ENCODE measurements around the gene CACNA1I.

DNA sequence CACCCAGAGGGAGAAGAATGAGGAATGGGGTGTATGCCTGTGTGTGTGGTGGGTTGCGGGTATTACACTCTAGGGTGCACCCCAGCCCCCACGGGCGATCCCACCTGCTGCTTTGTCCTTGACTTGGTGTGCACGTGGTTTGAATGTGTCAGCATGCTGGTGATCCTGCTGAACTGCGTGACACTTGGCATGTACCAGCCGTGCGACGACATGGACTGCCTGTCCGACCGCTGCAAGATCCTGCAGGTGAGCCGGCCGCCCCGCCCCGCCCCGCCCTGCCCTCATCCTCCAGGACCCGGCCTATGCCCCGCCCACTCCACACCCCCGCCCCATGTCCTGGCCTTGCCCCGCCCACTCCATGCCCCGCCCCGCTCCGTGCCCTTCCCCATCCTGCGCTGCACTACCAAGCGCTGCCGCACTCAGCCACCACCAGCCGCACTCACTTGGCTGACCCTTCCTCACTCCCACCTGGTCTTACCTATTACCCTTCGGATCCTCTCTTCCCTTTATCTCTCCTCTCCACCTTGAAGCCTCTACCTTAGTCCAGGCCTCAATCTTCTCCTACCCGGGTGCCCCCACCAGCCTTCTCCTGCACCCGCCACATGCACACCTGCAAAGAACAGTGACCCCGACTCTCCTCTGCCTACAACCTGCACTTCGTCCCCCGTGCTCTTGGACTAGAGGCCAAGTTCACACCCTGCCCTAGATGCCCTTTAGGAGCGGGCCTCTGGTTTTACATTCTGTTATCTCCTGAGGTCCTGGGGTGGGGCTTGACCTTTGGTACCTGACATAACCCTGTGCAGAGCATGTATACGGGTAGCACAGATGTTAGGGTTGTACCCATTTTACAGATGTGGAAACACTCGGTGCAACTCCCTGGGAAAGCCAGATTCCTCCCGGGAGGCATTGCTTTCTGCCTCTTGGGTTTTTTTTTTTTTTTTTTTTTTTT, 27.7 kb downstream of the CACNA1I start:
- TF ChIP-seq CTCF (IDR thresholded peaks at IDR 0.05; ENCODE audit: insufficient read depth, low read length, poor library complexity, severe bottlenecking), result no peak
- no peak for TF ChIP-seq EZH2phosphoT487 (conservative IDR thresholded peaks at IDR 0.05; ENCODE audit: low read length)

Measured in SU-DHL-6 (cell line).